Kidney (tissue), 14 donors: Measurements from ENCODE around the gene HNRNPR. TPM values are rescaled to one million over a fixed set of nuclear protein-coding genes. Genes with fewer than 3 reads are reported as not detected.
A peak's percentile ranks its signal among the peaks of the same experiment; 100 is the strongest.

Source experiments
- DNase-seq, 5 donors: peaks; one replicate each; pipeline ENCODE4 v3.0.0-alpha.2; 2013 to 2020
- FAIRE-seq: peaks from 2 replicates; lab custom pipeline; 2012; peaks lifted over from hg19 to GRCh38; lab: Jason Lieb, UNC
- H3K27ac ChIP-seq, 2 donors: one replicate each; pipeline ENCODE4 v1.7.0; 2013; ENCODE audit warnings: low read depth in 2 of 2, low read length in 2 of 2, inconsistent platforms in 1 of 2
- H3K27me3 ChIP-seq: one replicate; pipeline ENCODE4 v1.7.1; 2013; ENCODE audit warnings: low read length, inconsistent platforms; ENCODE audit not compliant: control insufficient read depth, insufficient read depth
- H3K36me3 ChIP-seq, 3 donors: one replicate each; pipeline versions ENCODE4 v1.7.0 to v1.7.1; 2013; ENCODE audit warnings: low read length in 3 of 3, control low read depth in 1 of 3, inconsistent platforms in 1 of 3; ENCODE audit not compliant: insufficient read depth in 3 of 3, control insufficient read depth in 2 of 3
- H3K4me1 ChIP-seq, 3 donors: one replicate each; pipeline versions ENCODE4 v1.7.0 to v1.7.1; 2013; ENCODE audit warnings: low read length in 3 of 3, inconsistent platforms in 1 of 3, low read depth in 1 of 3; ENCODE audit not compliant: control insufficient read depth in 2 of 3, insufficient read depth in 2 of 3
- H3K4me3 ChIP-seq, 3 donors: one replicate each; pipeline versions ENCODE4 v1.7.0 to v1.8.1; 2013; ENCODE audit warnings: low read length in 3 of 3, control low read depth in 1 of 3, inconsistent platforms in 1 of 3
- H3K9ac ChIP-seq, 3 donors: one replicate each; pipeline versions ENCODE4 v1.7.0 to v1.7.1; 2013; ENCODE audit warnings: low read length in 3 of 3, control low read depth in 1 of 3, inconsistent platforms in 1 of 3
- H3K9me3 ChIP-seq, 3 donors: one replicate each; pipeline versions ENCODE4 v1.7.0 to v1.7.1; 2013; ENCODE audit warnings: low read length in 3 of 3, control low read depth in 1 of 3, inconsistent platforms in 1 of 3; ENCODE audit not compliant: control insufficient read depth in 2 of 3, insufficient read depth in 1 of 3
- CTCF ChIP-seq: IDR thresholded peaks from 3 replicates; pipeline ENCODE4 v1.5.1; 2012; ENCODE audit warnings: mild to moderate bottlenecking, moderate library complexity, borderline replicate concordance; ENCODE audit not compliant: insufficient read depth; ENCODE audit errors: extremely low read depth
- intact Hi-C: fragments of 100-400 bp; cut with DNase I; formaldehyde crosslinking; loops from one replicate; pipeline ENCODE4 v1.11.1; 2022
- polyA plus RNA-seq: library from polyadenylated mRNA; stranded (reverse); fragments of 350-450 nt; fragmentation: Illumina TruSeq; extraction: RNeasy Lipid Tissue Mini Kit (QIAGEN cat#74804); gene quantifications from one replicate; pipeline ENCODE4 v1.2.3, GENCODE V29; 2014; ENCODE audit warnings: low read depth, low replicate concordance; ENCODE audit not compliant: insufficient read depth
- total RNA-seq: library from RNA; stranded (reverse); fragmentation: NEBNext Ultra II Directional; extraction: Animal tissue kit (Norgen Biotek cat#: 25700); gene quantifications from one replicate; pipeline ENCODE4 v1.2.1, GENCODE V29; 2021
- donor health status: control.
- donor health status: control.
- donor health status: control.
- donor health status: control.
- donor health status: control.
- donor health status: DM: yes; HTN: yes; CAD: no.
- donor health status: Normal renal cell carcinoma (clear cell type).

The HNRNPR gene
- total and polyA plus RNA-seq, 2 donors from 2014 or later: 45.3 to 126 TPM

DNA sequence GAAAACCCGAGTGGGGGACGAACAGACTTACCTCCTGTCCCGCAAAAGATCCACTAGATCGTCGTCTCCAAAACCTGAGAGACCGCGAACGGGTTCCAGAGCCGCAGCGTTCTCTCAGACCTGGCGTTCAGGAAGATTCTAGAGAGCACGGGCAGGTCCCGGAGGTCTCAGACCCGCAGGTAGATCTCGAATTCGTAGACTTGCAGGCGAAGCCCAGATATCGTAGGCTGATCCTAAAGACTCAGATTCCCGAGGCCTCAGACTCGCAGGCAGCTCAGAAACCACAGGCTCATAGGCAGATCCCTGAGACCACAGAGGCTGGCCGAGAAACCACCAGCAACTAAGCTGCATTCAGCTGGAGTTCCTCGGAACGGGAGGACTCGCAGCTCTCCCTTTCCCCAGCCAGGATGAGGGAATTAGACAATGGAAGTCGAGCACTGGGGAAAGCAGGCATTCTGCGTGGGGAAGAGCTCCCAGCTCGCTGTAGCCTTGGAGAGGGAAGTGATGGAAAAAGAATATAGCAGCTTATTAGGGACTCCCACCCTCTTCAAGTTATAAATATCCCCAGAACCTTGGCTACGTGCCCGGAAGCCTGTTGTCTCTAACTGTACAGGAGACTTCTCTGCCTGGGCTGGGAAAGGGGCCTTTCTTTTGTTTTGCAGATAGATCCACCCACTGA is 25.4 kb upstream of the HNRNPR start, which contains the start of gene ZNF436:
Gene ZNF436, minus strand, starts transcription at position 502 of the 679 bp plus-strand sequence. CDS start 1,831 bp downstream, outside the sequence.
- Histone ChIP-seq H3K4me3 (peak within 1 kb of the TSS; percentile 98 to 100 (median 99)), H3K27ac (peak within 1 kb of the TSS; percentile 99 to 100), H3K9me3 (peaks cover 0 to 4% (median 0%) of the 10 kb centered on the region in 3 donors), H3K9ac (peak within 1 kb of the TSS; percentile 98 to 99 (median 98)), H3K27me3 (no peaks in the 10 kb centered on the region), H3K36me3 (peaks cover 0 to 7% (median 3%) of the 10 kb centered on the region in 3 donors), H3K4me1 (peaks cover 12 to 37% (median 31%) of the 10 kb centered on the region in 3 donors)
- intact Hi-C loops: no loop called here
- peak; percentile 78 to 96 (median 88) for DNase-seq
- TF ChIP-seq CTCF: no peak
- FAIRE-seq: no peak

GRCh38 chr1:23368562-23369334 is 24.7 kb upstream of the HNRNPR start:
- peak; percentile 5 for TF ChIP-seq CTCF
- peaks cover 12 to 37% (median 31%) of the 10 kb centered on the region in 3 donors for H3K4me1 ChIP-seq

GRCh38 chr1:23367791-23368561 is 23.9 kb upstream of the HNRNPR start:
- intact Hi-C loops: no loop called here
- Histone ChIP-seq H3K4me3 (peak overlapping the region; percentile 98 to 100 (median 99)), H3K9me3 (peaks cover 3 to 12% (median 4%) of the 10 kb centered on the region in 3 donors), H3K9ac (peak overlapping the region; percentile 98 to 99 (median 98)), H3K27me3 (no peaks in the 10 kb centered on the region), H3K27ac (peak overlapping the region; percentile 99 to 100), H3K4me1 (peaks cover 12 to 37% (median 31%) of the 10 kb centered on the region in 3 donors), H3K36me3 (peaks cover 3 to 16% (median 4%) of the 10 kb centered on the region in 3 donors)
- TF ChIP-seq CTCF: no peak
- peak; percentile 99 to 100 (median 99) for DNase-seq
- FAIRE-seq: peak; percentile 78

More at GRCh38 chr1:23368562-23369334, 24.7 kb upstream of the HNRNPR start:
- Histone ChIP-seq H3K27me3 (no peaks in the 10 kb centered on the region), H3K27ac (peak overlapping the region; percentile 99 to 100), H3K9ac (peak overlapping the region; percentile 98 to 99 (median 98)), H3K4me3 (peak overlapping the region; percentile 98 to 100 (median 99)), H3K36me3 (peaks cover 0 to 9% (median 3%) of the 10 kb centered on the region in 3 donors), H3K9me3 (peaks cover 0 to 7% (median under 1%) of the 10 kb centered on the region in 3 donors)
- DNase-seq (peak; percentile 93 to 98 (median 97)), FAIRE-seq (no peak)
- intact Hi-C loops: no loop called here
